ENCODE results near the gene TEDDM1. TPM values are rescaled to one million over a fixed set of nuclear protein-coding genes. Genes with fewer than 3 reads are reported as not detected.

Gene TEDDM1
- total and polyA plus RNA-seq, 2 experiments from 2014 or later, result not detected

DNA sequence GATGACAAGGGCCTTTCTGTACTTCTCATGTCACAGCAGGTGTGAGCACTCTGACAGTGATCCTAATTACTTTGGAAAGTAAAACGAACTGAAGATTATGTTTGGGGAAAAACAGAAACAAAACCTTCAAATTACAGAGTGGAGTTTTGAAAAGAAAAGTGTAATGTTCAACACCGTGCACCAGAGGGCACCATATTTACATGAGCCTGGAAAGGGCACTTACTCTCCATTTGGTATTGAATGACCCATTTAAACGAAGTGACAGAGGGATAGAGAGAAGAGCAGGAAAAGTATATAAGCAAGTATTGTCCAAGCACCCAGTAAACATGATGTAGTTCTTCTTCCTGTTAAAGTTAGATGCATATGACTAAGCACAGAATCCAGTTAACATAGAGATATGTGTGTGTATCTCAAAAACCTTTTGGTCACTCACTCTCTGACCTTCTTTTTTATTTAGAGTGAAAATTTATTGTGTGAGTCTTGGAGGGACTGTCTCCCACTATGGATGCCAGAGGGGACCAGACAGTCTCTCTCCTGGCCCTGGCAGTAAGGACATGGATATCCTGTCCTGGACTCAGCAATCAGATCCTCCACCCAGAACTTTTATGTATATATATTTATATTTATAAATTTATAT is 45.7 kb upstream of the TEDDM1 start:
- ATAC-seq (peak; percentile 73), DNase-seq (ENCODE audit: low spot score) (peak; percentile 81)
- Mint-ChIP-seq H3K27me3 (ENCODE audit: insufficient read depth, low read depth, poor library complexity) (peaks cover 5% of the 10 kb centered on the region), H3K4me3 (no peak overlapping the region), H3K9me3 (peaks cover 9% of the 10 kb centered on the region; the same call in 2 of the 3 replicates), H3K27ac (no peak overlapping the region), H3K36me3 (ENCODE audit: low read depth) (no peaks in the 10 kb centered on the region), H3K4me1 (peaks cover 27% of the 10 kb centered on the region)
- no peaks in the 10 kb centered on the region for H4K20me1 ChIP-seq (replicated peaks; ENCODE audit: insufficient read depth)
- no peak overlapping the region for H2AFZ ChIP-seq
- no peaks in the 10 kb centered on the region for H3F3A ChIP-seq (replicated peaks; ENCODE audit: low read depth)
- H3K27me3 ChIP-seq (ENCODE audit: insufficient read depth), result no peaks in the 10 kb centered on the region
- peaks cover 9% of the 10 kb centered on the region for H3K4me1 ChIP-seq (ENCODE audit: insufficient read depth)
- TF ChIP-seq, protein P1, sequence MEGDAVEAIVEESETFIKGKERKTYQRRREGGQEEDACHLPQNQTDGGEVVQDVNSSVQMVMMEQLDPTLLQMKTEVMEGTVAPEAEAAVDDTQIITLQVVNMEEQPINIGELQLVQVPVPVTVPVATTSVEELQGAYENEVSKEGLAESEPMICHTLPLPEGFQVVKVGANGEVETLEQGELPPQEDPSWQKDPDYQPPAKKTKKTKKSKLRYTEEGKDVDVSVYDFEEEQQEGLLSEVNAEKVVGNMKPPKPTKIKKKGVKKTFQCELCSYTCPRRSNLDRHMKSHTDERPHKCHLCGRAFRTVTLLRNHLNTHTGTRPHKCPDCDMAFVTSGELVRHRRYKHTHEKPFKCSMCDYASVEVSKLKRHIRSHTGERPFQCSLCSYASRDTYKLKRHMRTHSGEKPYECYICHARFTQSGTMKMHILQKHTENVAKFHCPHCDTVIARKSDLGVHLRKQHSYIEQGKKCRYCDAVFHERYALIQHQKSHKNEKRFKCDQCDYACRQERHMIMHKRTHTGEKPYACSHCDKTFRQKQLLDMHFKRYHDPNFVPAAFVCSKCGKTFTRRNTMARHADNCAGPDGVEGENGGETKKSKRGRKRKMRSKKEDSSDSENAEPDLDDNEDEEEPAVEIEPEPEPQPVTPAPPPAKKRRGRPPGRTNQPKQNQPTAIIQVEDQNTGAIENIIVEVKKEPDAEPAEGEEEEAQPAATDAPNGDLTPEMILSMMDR (conservative IDR thresholded peaks at IDR 0.05; ENCODE audit: low read depth in 2 of 2), result peak; percentile 85 to 91
- no peak for TF ChIP-seq CREB1 (CRISPR knock-in tag; IDR thresholded peaks at IDR 0.05; ENCODE audit: low read depth)
- no peaks in the 10 kb centered on the region for H3K36me3 ChIP-seq (ENCODE audit: insufficient read depth)
- no peak overlapping the region for H3K4me3 ChIP-seq
- peaks cover 6% of the 10 kb centered on the region; the same call in 1 of the 2 replicates for H3K9me2 ChIP-seq (ENCODE audit: insufficient read depth)
- no peak overlapping the region for H3K4me2 ChIP-seq
- H3K79me2 ChIP-seq (replicated peaks; ENCODE audit: insufficient read depth), result no peaks in the 10 kb centered on the region
- H3K27ac ChIP-seq (ENCODE audit: low read depth), result no peak overlapping the region

DNA sequence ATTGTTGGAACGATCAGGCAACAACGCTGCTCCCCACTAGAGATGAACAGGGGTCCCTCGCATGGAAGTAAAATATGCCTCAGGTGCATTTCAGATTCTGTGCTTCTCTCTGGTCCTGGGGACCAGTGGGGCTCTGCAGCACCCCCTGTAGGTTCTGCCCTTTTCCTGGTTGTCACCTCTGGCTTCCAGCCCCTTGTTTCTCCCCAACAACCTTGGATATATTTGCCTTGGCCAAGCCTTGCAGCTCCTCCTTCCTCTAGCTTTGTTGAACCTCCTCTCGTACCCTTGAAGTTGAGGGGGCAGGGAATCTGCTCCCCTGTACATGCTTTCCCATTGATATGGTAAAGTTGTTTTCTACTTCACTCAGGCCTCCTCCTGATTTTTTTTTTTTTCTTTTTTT is 44.0 kb upstream of the TEDDM1 start:
- Histone ChIP-seq H4K20me1 (replicated peaks; ENCODE audit: insufficient read depth) (no peaks in the 10 kb centered on the region), H3K9me2 (ENCODE audit: insufficient read depth) (peaks cover under 1% of the 10 kb centered on the region; the same call in 1 of the 2 replicates), H3K36me3 (ENCODE audit: insufficient read depth) (no peaks in the 10 kb centered on the region), H3F3A (replicated peaks; ENCODE audit: low read depth) (no peaks in the 10 kb centered on the region), H3K79me2 (replicated peaks; ENCODE audit: insufficient read depth) (no peaks in the 10 kb centered on the region), H3K4me2 (0 out of 2 replicates have a peak overlapping the region, but pooled peaks have one; percentile 20), H3K4me1 (ENCODE audit: insufficient read depth) (peaks cover under 1% of the 10 kb centered on the region; the same call in 1 of the 2 replicates), H3K4me3 (no peak overlapping the region), H2AFZ (peak overlapping the region; percentile 83), H3K27ac (ENCODE audit: low read depth) (no peak overlapping the region), H3K27me3 (ENCODE audit: insufficient read depth) (no peaks in the 10 kb centered on the region)
- peaks cover 5% of the 10 kb centered on the region for H3K27me3 Mint-ChIP-seq (ENCODE audit: insufficient read depth, low read depth, poor library complexity)
- TF ChIP-seq CREB1 (CRISPR knock-in tag; IDR thresholded peaks at IDR 0.05; ENCODE audit: low read depth) (no peak), JUNB (IDR thresholded peaks at IDR 0.05; ENCODE audit: unreplicated experiment) (no peak)
- TF ChIP-seq, protein P1 (conservative IDR thresholded peaks at IDR 0.05; ENCODE audit: low read depth in 2 of 2), result peak; percentile 30 to 50; a peak in 2 of 4 replicates
- no peaks in the 10 kb centered on the region for H3K36me3 Mint-ChIP-seq (ENCODE audit: low read depth)
- DNase-seq (ENCODE audit: low spot score) (peak; percentile 32), ATAC-seq (peak; percentile 68)
- H3K4me3 Mint-ChIP-seq, result no peak overlapping the region; the same call in 2 of the 3 replicates
- H3K27ac Mint-ChIP-seq, result no peak overlapping the region
- H3K9me3 Mint-ChIP-seq, result peaks cover 21% of the 10 kb centered on the region; the same call in 2 of the 3 replicates
- H3K4me1 Mint-ChIP-seq, result peaks cover 19% of the 10 kb centered on the region

DNA sequence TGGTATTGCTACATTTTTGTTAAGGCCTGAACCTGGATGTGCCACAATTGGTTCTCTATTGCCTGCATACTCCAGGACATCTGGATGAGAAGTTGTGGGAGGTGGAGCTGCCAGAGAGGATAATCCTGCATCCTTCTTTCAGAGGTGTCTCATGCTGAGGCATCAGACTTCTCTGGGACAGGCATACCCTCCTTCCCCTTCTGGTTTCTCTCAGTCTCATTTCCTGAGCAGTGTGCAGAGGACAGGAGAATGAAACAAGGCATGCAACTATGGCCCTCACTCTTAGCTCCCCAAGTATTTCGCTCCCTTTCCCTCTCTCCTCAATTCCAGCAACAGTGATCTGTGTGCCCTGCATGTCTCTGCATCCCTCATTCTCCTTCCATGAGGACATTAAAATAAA is 41.9 kb upstream of the TEDDM1 start:
- no peak for ATAC-seq
- no peak for TF ChIP-seq ZNF114 (CRISPR knock-in tag; IDR thresholded peaks at IDR 0.05)
- no peak for TF ChIP-seq NANOG (IDR thresholded peaks at IDR 0.05; ENCODE audit: borderline replicate concordance)
- no peak for TF ChIP-seq STAT1 (IDR thresholded peaks at IDR 0.05; ENCODE audit: unreplicated experiment)
- TF ChIP-seq CREB1 (CRISPR knock-in tag; IDR thresholded peaks at IDR 0.05; ENCODE audit: low read depth), result no peak
- no peak for TF ChIP-seq EZH2phosphoT487 (IDR thresholded peaks at IDR 0.05; ENCODE audit: unreplicated experiment)
- TF ChIP-seq, protein P1 (conservative IDR thresholded peaks at IDR 0.05; ENCODE audit: low read depth in 2 of 2), result no peak

More for the DNA sequence above, 41.9 kb upstream of the TEDDM1 start:
- Histone ChIP-seq H3F3A (replicated peaks; ENCODE audit: low read depth) (no peaks in the 10 kb centered on the region), H3K9me2 (ENCODE audit: insufficient read depth) (no peaks in the 10 kb centered on the region), H3K36me3 (ENCODE audit: insufficient read depth) (no peaks in the 10 kb centered on the region), H3K27ac (ENCODE audit: low read depth) (no peak overlapping the region), H4K20me1 (replicated peaks; ENCODE audit: insufficient read depth) (no peaks in the 10 kb centered on the region), H2AFZ (no peak overlapping the region), H3K27me3 (ENCODE audit: insufficient read depth) (no peaks in the 10 kb centered on the region), H3K79me2 (replicated peaks; ENCODE audit: insufficient read depth) (no peaks in the 10 kb centered on the region), H3K4me1 (ENCODE audit: insufficient read depth) (no peaks in the 10 kb centered on the region; the same call in 1 of the 2 replicates), H3K4me2 (no peak overlapping the region), H3K4me3 (no peak overlapping the region)
- Mint-ChIP-seq H3K27ac (no peak overlapping the region), H3K36me3 (ENCODE audit: low read depth) (peaks cover 7% of the 10 kb centered on the region; the same call in 2 of the 3 replicates), H3K27me3 (ENCODE audit: insufficient read depth, low read depth, poor library complexity) (peaks cover 5% of the 10 kb centered on the region), H3K9me3 (peaks cover 31% of the 10 kb centered on the region), H3K4me3 (no peak overlapping the region), H3K4me1 (peaks cover 17% of the 10 kb centered on the region)
- no peak for DNase-seq (ENCODE audit: low spot score)

Data from GM23338 (cell line).